GM13977 (cell line): Measurements from ENCODE around the gene TMEM198.

Source experiments
- DNase-seq: peaks from one replicate; pipeline ENCODE4 v3.0.0; 2012; ENCODE audit warnings: low spot score
- CTCF ChIP-seq: IDR thresholded peaks from 2 replicates; pipeline ENCODE4 v1.5.1; 2012; ENCODE audit warnings: mild to moderate bottlenecking, control low read depth; ENCODE audit not compliant: insufficient read depth; ENCODE audit errors: extremely low read depth, missing control alignments
- in situ Hi-C: fragments of 300-500 bp; cut with MboI; formaldehyde crosslinking; loops from one replicate; pipeline ENCODE4 v1.12.0; 2022; ENCODE audit warnings: low sequenced_read_pairs, low pct_unique_long_range_greater_than_20kb, mixed read lengths, inconsistent platforms; ENCODE audit not compliant: unreplicated experiment

The TMEM198 gene

GRCh38 chr2:219571311-219572236 is 27.7 kb downstream of the TMEM198 start, which contains the start of gene OBSL1:
Gene OBSL1, minus strand, starts transcription at chr2:219571539. Its CDS starts 307 bp downstream, at chr2:219571232.
- no peak for TF ChIP-seq CTCF
- DNase-seq, result peak; percentile 62
- in situ Hi-C loops, result no loop called here

- no peak for TF ChIP-seq CTCF
- peak; percentile 26 for DNase-seq
- in situ Hi-C loops, result no loop called here
These were observed 28.6 kb downstream of the TMEM198 start, which contains the start of gene INHA for GRCh38 chr2:219572237-219573001. Gene INHA, plus strand, starts transcription at chr2:219572310. Its CDS starts 65 bp downstream, at chr2:219572375.

- no peak for DNase-seq
- TF ChIP-seq CTCF, result no peak
- in situ Hi-C loops, result no loop called here
These were observed 29.3 kb downstream of the TMEM198 start for GRCh38 chr2:219573166-219573565.

DNA sequence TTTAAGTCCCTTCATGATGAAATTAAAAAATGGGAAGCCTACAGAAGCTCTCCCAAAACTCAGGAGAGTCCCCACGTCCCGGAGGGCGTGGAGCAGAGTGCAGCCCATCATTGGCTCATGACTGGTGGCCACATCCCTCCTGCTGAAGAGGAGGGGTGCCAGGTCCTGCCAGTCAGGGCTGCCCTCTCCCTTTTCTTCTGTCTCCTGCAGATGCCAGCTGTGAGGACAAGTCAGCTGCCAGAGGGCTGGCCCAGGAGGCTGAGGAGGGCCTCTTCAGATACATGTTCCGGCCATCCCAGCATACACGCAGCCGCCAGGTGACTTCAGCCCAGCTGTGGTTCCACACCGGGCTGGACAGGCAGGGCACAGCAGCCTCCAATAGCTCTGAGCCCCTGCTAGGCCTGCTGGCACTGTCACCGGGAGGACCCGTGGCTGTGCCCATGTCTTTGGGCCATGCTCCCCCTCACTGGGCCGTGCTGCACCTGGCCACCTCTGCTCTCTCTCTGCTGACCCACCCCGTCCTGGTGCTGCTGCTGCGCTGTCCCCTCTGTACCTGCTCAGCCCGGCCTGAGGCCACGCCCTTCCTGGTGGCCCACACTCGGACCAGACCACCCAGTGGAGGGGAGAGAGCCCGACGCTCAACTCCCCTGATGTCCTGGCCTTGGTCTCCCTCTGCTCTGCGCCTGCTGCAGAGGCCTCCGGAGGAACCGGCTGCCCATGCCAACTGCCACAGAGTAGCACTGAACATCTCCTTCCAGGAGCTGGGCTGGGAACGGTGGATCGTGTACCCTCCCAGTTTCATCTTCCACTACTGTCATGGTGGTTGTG is 30.9 kb downstream of the TMEM198 start:
- DNase-seq, result no peak
- in situ Hi-C loops, result no loop called here
- no peak for TF ChIP-seq CTCF

- in situ Hi-C loops, result no loop called here
- no peak for DNase-seq
- no peak for TF ChIP-seq CTCF
These were observed 32.0 kb downstream of the TMEM198 start for GRCh38 chr2:219575566-219576504.
